OCI-LY3 (cell line): ENCODE data around the gene EPHA8.

ENCODE experiments used
- H2AFZ ChIP-seq: fragments of 200-600, 300-600 bp; shearing (Covaris generic); 2 replicates; pipeline ENCODE4 v1.6.0; 2014; ENCODE audit warnings: antibody characterized with exemption, low read depth, low read length
- H3K27ac ChIP-seq: fragments of 200-600, 300-600 bp; sonication (generic); 2 replicates; pipeline ENCODE4 v1.5.1; 2014; ENCODE audit warnings: mild to moderate bottlenecking, low read length, moderate library complexity, mixed read lengths
- H3K27me3 ChIP-seq: fragments of 200-600, 300-600 bp; sonication (generic); 2 replicates; pipeline ENCODE4 v1.6.1; 2014; ENCODE audit warnings: low read depth, low read length, mixed read lengths
- H3K36me3 ChIP-seq: fragments of 200-600, 300-600 bp; sonication (generic); replicated peaks from 2 replicates; pipeline ENCODE3; 2014; ENCODE audit warnings: low read depth, low read length, mixed read lengths
- H3K4me1 ChIP-seq: fragments of 300-600, 200-600 bp; sonication (generic); 2 replicates; pipeline ENCODE4 v1.6.1; 2014; ENCODE audit warnings: low read length, mixed read lengths
- H3K4me2 ChIP-seq: fragments of 200-600, 300-600 bp; sonication (generic); 2 replicates; pipeline ENCODE4 v1.6.1; 2014; ENCODE audit warnings: low read length, mixed read lengths
- H3K4me3 ChIP-seq: fragments of 300-600, 200-600 bp; sonication (generic); 2 replicates; pipeline ENCODE4 v1.5.1; 2014; ENCODE audit warnings: antibody characterized with exemption, mild to moderate bottlenecking, low read length, moderate library complexity
- H3K79me2 ChIP-seq: fragments of 300-600, 200-600 bp; shearing (Covaris generic); 2 replicates; pipeline ENCODE4 v1.6.1; 2014; ENCODE audit warnings: mild to moderate bottlenecking, low read length, mixed read lengths
- H3K9ac ChIP-seq: fragments of 300-600, 200-600 bp; shearing (Covaris generic); 2 replicates; pipeline ENCODE4 v1.6.0; 2014; ENCODE audit warnings: mild to moderate bottlenecking, low read length, moderate library complexity
- H3K9me3 ChIP-seq: fragments of 200-600, 300-600 bp; shearing (Covaris generic); 2 replicates; pipeline ENCODE4 v1.6.1; 2014; ENCODE audit warnings: low read length, mixed read lengths; ENCODE audit not compliant: insufficient read depth
- H4K20me1 ChIP-seq: fragments of 200-600, 300-600 bp; sonication (generic); 2 replicates; pipeline ENCODE4 v1.6.1; 2016; ENCODE audit warnings: low read length, mixed read lengths; ENCODE audit not compliant: insufficient read depth
- CTCF ChIP-seq: fragments of 200-600, 300-600 bp; sonication (generic); IDR thresholded peaks from 2 replicates; pipeline ENCODE4 v1.5.1; 2014; ENCODE audit warnings: antibody characterized with exemption, low read length, low read depth
- EZH2phosphoT487 ChIP-seq: fragments of 200-600 bp; shearing (Covaris generic); IDR thresholded peaks from 2 replicates; pipeline ENCODE4 v1.6.1; 2018; ENCODE audit warnings: antibody characterized with exemption, mixed run types, low read depth

EPHA8 gene

DNA sequence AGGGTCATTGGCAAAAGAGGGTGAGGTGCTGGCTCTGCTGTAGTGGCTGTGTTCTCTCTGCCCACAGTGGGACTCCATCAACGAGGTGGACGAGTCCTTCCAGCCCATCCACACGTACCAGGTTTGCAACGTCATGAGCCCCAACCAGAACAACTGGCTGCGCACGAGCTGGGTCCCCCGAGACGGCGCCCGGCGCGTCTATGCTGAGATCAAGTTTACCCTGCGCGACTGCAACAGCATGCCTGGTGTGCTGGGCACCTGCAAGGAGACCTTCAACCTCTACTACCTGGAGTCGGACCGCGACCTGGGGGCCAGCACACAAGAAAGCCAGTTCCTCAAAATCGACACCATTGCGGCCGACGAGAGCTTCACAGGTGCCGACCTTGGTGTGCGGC, 12.9 kb downstream of the EPHA8 start:
- no peaks in the 10 kb centered on the region for H3K9me3 ChIP-seq
- TF ChIP-seq CTCF (no peak), EZH2phosphoT487 (no peak)
- H4K20me1 ChIP-seq, result no peaks in the 10 kb centered on the region
- H3K27ac ChIP-seq, result no peak overlapping the region
- H3K36me3 ChIP-seq, result no peaks in the 10 kb centered on the region
- H3K9ac ChIP-seq, result no peak overlapping the region
- no peak overlapping the region for H3K4me2 ChIP-seq
- no peak overlapping the region for H3K4me3 ChIP-seq
- no peaks in the 10 kb centered on the region for H3K79me2 ChIP-seq
- no peaks in the 10 kb centered on the region for H3K4me1 ChIP-seq
- no peaks in the 10 kb centered on the region for H3K27me3 ChIP-seq
- no peak overlapping the region for H2AFZ ChIP-seq

- TF ChIP-seq EZH2phosphoT487 (no peak), CTCF (no peak)
- Histone ChIP-seq H3K9ac (no peak overlapping the region), H3K36me3 (no peaks in the 10 kb centered on the region), H2AFZ (no peak overlapping the region), H3K79me2 (no peaks in the 10 kb centered on the region), H4K20me1 (no peaks in the 10 kb centered on the region), H3K4me2 (no peak overlapping the region), H3K27me3 (no peaks in the 10 kb centered on the region), H3K9me3 (no peaks in the 10 kb centered on the region), H3K27ac (no peak overlapping the region), H3K4me1 (no peaks in the 10 kb centered on the region), H3K4me3 (no peak overlapping the region)
Measured at GRCh38 chr1:22576617-22577016, 13.3 kb downstream of the EPHA8 start.

DNA sequence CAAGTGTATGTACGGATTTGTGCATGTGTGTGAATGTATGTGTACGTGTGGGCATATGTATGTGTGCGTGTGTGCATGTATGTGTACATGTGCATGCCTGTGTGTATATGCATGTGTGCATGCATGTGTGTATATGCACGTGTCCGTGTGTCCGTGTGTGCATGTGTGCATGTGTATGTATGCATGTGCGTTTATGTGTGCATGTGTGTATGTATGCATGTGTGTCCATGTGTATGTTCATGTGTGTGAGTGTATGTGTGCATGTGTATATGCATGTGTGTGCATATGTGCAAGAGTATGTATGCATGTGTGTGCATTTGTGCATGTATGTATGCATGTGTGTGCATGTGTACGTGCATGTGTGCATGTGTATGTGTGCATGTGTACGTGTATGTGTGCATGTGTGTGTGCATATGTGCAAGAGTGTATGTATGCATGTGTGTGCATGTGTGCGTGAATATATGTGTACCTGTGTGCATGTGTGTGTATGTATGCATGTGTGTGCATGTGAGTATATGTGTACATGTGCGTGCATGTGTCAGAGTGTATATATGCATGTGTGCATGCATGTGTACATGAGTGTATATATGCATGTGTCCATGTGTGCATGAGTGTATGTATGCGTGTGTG, 15.6 kb downstream of the EPHA8 start:
- no peaks in the 10 kb centered on the region for H3K79me2 ChIP-seq
- H3K9me3 ChIP-seq, result no peaks in the 10 kb centered on the region
- no peak overlapping the region for H3K4me2 ChIP-seq
- no peaks in the 10 kb centered on the region for H3K4me1 ChIP-seq
- no peak overlapping the region for H3K9ac ChIP-seq
- H3K4me3 ChIP-seq, result no peak overlapping the region
- no peak overlapping the region for H3K27ac ChIP-seq
- H4K20me1 ChIP-seq, result no peaks in the 10 kb centered on the region
- no peaks in the 10 kb centered on the region for H3K27me3 ChIP-seq
- no peak overlapping the region for H2AFZ ChIP-seq
- H3K36me3 ChIP-seq, result no peaks in the 10 kb centered on the region
- TF ChIP-seq EZH2phosphoT487, result no peak
- TF ChIP-seq CTCF, result no peak

DNA sequence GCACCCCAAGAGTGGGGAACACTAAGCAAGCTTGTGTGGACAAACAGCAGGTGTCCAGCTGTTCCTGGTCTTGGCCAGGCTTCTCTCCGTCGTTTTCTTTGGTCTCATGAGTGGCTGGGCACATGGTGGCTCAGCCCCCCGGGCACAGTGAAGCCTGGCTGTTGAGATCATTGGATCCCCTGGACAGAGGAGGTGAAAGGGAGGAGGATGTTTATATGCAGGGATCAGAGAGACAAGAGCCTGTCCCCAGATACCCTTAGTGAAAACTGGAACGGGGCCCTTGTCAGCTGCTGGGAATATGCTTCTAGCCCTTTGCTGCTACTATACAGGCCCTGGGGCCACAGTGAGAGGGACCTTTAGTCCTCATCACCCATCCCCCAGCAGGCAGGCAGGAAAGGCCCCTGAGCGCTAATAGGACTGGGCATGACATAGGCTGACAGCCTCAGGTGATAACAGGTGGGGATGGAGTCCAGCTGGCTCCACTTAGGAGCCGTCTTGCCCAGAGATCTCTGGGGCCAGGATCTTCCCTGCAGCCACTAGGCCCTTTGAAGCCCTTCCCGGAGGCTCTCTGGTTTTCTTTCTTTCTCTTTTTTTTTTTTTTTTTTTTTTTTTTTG, 16.4 kb downstream of the EPHA8 start:
- H3K36me3 ChIP-seq, result no peaks in the 10 kb centered on the region
- H3K9me3 ChIP-seq, result no peaks in the 10 kb centered on the region
- no peak overlapping the region for H3K27ac ChIP-seq
- TF ChIP-seq CTCF, result no peak
- no peak for TF ChIP-seq EZH2phosphoT487
- H4K20me1 ChIP-seq, result no peaks in the 10 kb centered on the region
- H2AFZ ChIP-seq, result no peak overlapping the region
- H3K27me3 ChIP-seq, result no peaks in the 10 kb centered on the region
- H3K79me2 ChIP-seq, result no peaks in the 10 kb centered on the region
- no peak overlapping the region for H3K4me2 ChIP-seq
- no peak overlapping the region for H3K9ac ChIP-seq
- no peaks in the 10 kb centered on the region for H3K4me1 ChIP-seq
- no peak overlapping the region for H3K4me3 ChIP-seq
